Activated CD8-positive, alpha-beta T cell treated with anti-CD3 and anti-CD28 coated beads for 36 hours (primary cell): ENCODE data around the gene KIF6. TPM values are rescaled to one million over a fixed set of nuclear protein-coding genes. Genes with fewer than 3 reads are reported as not detected.
"Not testable (repeated sequence)": the region's sequence is repeated elsewhere in the genome, so short reads cannot be mapped to it uniquely, and the experiment has no call there.

ENCODE experiments used
- ATAC-seq: fragments of 200-7000 bp; cut with Tn5 transposase; one replicate; pipeline ENCODE4 v1.10.0; 2021; ENCODE audit warnings: mild to moderate bottlenecking, moderate library complexity
- CTCF ChIA-PET: fragments of 350-600 bp; sonication (Branson Sonifier 250); formaldehyde crosslinking; loops from one replicate; lab custom pipeline; 2021; ENCODE audit warnings: antibody characterized with exemption; lab: Charles Lee
- POLR2A ChIA-PET: fragments of 350-600 bp; sonication (Branson Sonifier 250); formaldehyde crosslinking; loops from one replicate; lab custom pipeline; 2021; ENCODE audit warnings: antibody characterized with exemption; lab: Charles Lee
- DNase-seq: peaks from one replicate; pipeline ENCODE4 v3.0.0-alpha.2; 2020
- H3K27ac Mint-ChIP-seq: one replicate; pipeline ENCODE4 v1.8.0; 2021; ENCODE audit warnings: mild to moderate bottlenecking, mixed read lengths
- H3K27me3 Mint-ChIP-seq: one replicate; pipeline ENCODE4 v1.8.0; 2021; ENCODE audit warnings: mixed read lengths
- H3K36me3 Mint-ChIP-seq: one replicate; pipeline ENCODE4 v1.8.0; 2021; ENCODE audit warnings: low read depth, mixed read lengths
- H3K4me1 Mint-ChIP-seq: one replicate; pipeline ENCODE4 v1.8.0; 2021; ENCODE audit warnings: low read depth, mixed read lengths
- H3K4me3 Mint-ChIP-seq: one replicate; pipeline ENCODE4 v1.8.0; 2021; ENCODE audit warnings: mild to moderate bottlenecking, moderate library complexity, mixed read lengths
- H3K9me3 Mint-ChIP-seq: one replicate; pipeline ENCODE4 v1.8.0; 2021; ENCODE audit warnings: mixed read lengths
- CTCF ChIP-seq: fragments of 200-600 bp; IDR thresholded peaks from one replicate; pipeline ENCODE4 v1.8.0; 2022; ENCODE audit warnings: antibody characterized with exemption, mild to moderate bottlenecking
- intact Hi-C: fragments of 100-400 bp; cut with micrococcal nuclease; formaldehyde crosslinking; loops from one replicate; pipeline ENCODE4 v1.10.0; 2022
- total RNA-seq, 2 experiments: library from RNA; stranded (reverse); gene quantifications; one replicate each; pipeline ENCODE4 v1.2.3, GENCODE V29; 2021

KIF6 gene
- total RNA-seq, 2 experiments from 2014 or later, result 0.13 to 0.14 TPM

GRCh38 chr6:39493174-39493573, 232.0 kb downstream of the KIF6 start:
- intact Hi-C loops, result no loop called here
- no peak for TF ChIP-seq CTCF
- no peaks in the 10 kb centered on the region for H3K4me1 Mint-ChIP-seq
- H3K9me3 Mint-ChIP-seq, result no peaks in the 10 kb centered on the region
- peaks cover 18% of the 10 kb centered on the region for H3K27me3 Mint-ChIP-seq
- ATAC-seq, result no peak
- DNase-seq, result no peak
- no peak overlapping the region for H3K27ac Mint-ChIP-seq
- no peaks in the 10 kb centered on the region for H3K36me3 Mint-ChIP-seq
- ChIA-PET CTCF (no interaction called here), POLR2A (no interaction called here)
- H3K4me3 Mint-ChIP-seq, result no peak overlapping the region

- no peak for DNase-seq
- Mint-ChIP-seq H3K36me3 (no peaks in the 10 kb centered on the region), H3K9me3 (no peaks in the 10 kb centered on the region), H3K27ac (no peak overlapping the region), H3K4me1 (no peaks in the 10 kb centered on the region), H3K27me3 (peaks cover 12% of the 10 kb centered on the region), H3K4me3 (no peak overlapping the region)
- CTCF ChIA-PET, result no interaction called here
- no peak for ATAC-seq
- TF ChIP-seq CTCF, result no peak
- POLR2A ChIA-PET, result no interaction called here
- intact Hi-C loops, result no loop called here
Observed at GRCh38 chr6:39490108-39490507, 235.1 kb downstream of the KIF6 start.

GRCh38 chr6:39488255-39488879, 236.8 kb downstream of the KIF6 start:
- CTCF ChIA-PET, result interaction anchor here (0.7 kb wide), 1 partner anchor 15 kb away, joined by 3 read pairs; no protein-coding TSS in a partner anchor
- H3K4me3 Mint-ChIP-seq, result no peak overlapping the region
- H3K27me3 Mint-ChIP-seq, result peaks cover 8% of the 10 kb centered on the region
- POLR2A ChIA-PET, result no interaction called here
- intact Hi-C loops, result no loop called here
- H3K27ac Mint-ChIP-seq, result no peak overlapping the region
- H3K9me3 Mint-ChIP-seq, result no peaks in the 10 kb centered on the region
- DNase-seq (no peak), ATAC-seq (no peak)
- H3K36me3 Mint-ChIP-seq, result no peaks in the 10 kb centered on the region
- no peak for TF ChIP-seq CTCF
- H3K4me1 Mint-ChIP-seq, result no peaks in the 10 kb centered on the region

- H3K27ac Mint-ChIP-seq, result no peak overlapping the region
- no peak for DNase-seq
- H3K9me3 Mint-ChIP-seq, result peaks cover 3% of the 10 kb centered on the region
- intact Hi-C loops, result no loop called here
- peaks cover 16% of the 10 kb centered on the region for H3K27me3 Mint-ChIP-seq
- no peak overlapping the region for H3K4me3 Mint-ChIP-seq
- no peak for TF ChIP-seq CTCF
- H3K36me3 Mint-ChIP-seq, result no peaks in the 10 kb centered on the region
- POLR2A ChIA-PET, result interaction anchor here (0.6 kb wide), 1 partner anchor 98 kb away, joined by 3 read pairs; no protein-coding TSS in a partner anchor
- no peak for ATAC-seq
- CTCF ChIA-PET, result no interaction called here
- H3K4me1 Mint-ChIP-seq, result no peaks in the 10 kb centered on the region
Observed at GRCh38 chr6:39484276-39484675, 240.9 kb downstream of the KIF6 start.

GRCh38 chr6:39479819-39480218, 245.4 kb downstream of the KIF6 start:
- CTCF ChIA-PET, result not testable (repeated sequence)

More at GRCh38 chr6:39479819-39480218, 245.4 kb downstream of the KIF6 start:
- H3K9me3 Mint-ChIP-seq, DNase-seq, H3K36me3 Mint-ChIP-seq, H3K4me3 Mint-ChIP-seq, H3K4me1 Mint-ChIP-seq, H3K27ac Mint-ChIP-seq, ATAC-seq, intact Hi-C loops, POLR2A ChIA-PET: not testable (repeated sequence)
- H3K27me3 Mint-ChIP-seq, result peaks cover 14% of the 10 kb centered on the region
